Loucy (cell line): Measurements from ENCODE around the gene TIFAB.

Source experiments
- CTCF ChIP-seq: fragments of 200-600 bp; sonication (generic); conservative IDR thresholded peaks from 2 replicates; pipeline ENCODE4 v1.5.1; 2014; ENCODE audit warnings: mild to moderate bottlenecking, antibody characterized with exemption, low read length
- EZH2phosphoT487 ChIP-seq: fragments of 200-600 bp; IDR thresholded peaks from 2 replicates; pipeline ENCODE4 v1.6.1; 2018; ENCODE audit warnings: antibody characterized with exemption, mild to moderate bottlenecking, moderate library complexity, borderline replicate concordance

GRCh38 chr5:135494196-135494595 is 42.0 kb upstream of the TIFAB start:
- TF ChIP-seq CTCF (no peak), EZH2phosphoT487 (no peak)
